Activated CD8-positive, alpha-beta T cell treated with anti-CD3 and anti-CD28 coated beads for 36 hours (primary cell): Measurements from ENCODE around the gene SCNN1B. TPM values are rescaled to one million over a fixed set of nuclear protein-coding genes. Genes with fewer than 3 reads are reported as not detected.

Source experiments
- ATAC-seq: fragments of 200-7000 bp; cut with Tn5 transposase; one replicate; pipeline ENCODE4 v1.10.0; 2021; ENCODE audit warnings: mild to moderate bottlenecking, moderate library complexity
- CTCF ChIA-PET: fragments of 350-600 bp; sonication (Branson Sonifier 250); formaldehyde crosslinking; loops from one replicate; lab custom pipeline; 2021; ENCODE audit warnings: antibody characterized with exemption; lab: Charles Lee
- POLR2A ChIA-PET: fragments of 350-600 bp; sonication (Branson Sonifier 250); formaldehyde crosslinking; loops from one replicate; lab custom pipeline; 2021; ENCODE audit warnings: antibody characterized with exemption; lab: Charles Lee
- DNase-seq: peaks from one replicate; pipeline ENCODE4 v3.0.0-alpha.2; 2020
- H3K27ac Mint-ChIP-seq: one replicate; pipeline ENCODE4 v1.8.0; 2021; ENCODE audit warnings: mild to moderate bottlenecking, mixed read lengths
- H3K27me3 Mint-ChIP-seq: one replicate; pipeline ENCODE4 v1.8.0; 2021; ENCODE audit warnings: mixed read lengths
- H3K36me3 Mint-ChIP-seq: one replicate; pipeline ENCODE4 v1.8.0; 2021; ENCODE audit warnings: low read depth, mixed read lengths
- H3K4me1 Mint-ChIP-seq: one replicate; pipeline ENCODE4 v1.8.0; 2021; ENCODE audit warnings: low read depth, mixed read lengths
- H3K4me3 Mint-ChIP-seq: one replicate; pipeline ENCODE4 v1.8.0; 2021; ENCODE audit warnings: mild to moderate bottlenecking, moderate library complexity, mixed read lengths
- H3K9me3 Mint-ChIP-seq: one replicate; pipeline ENCODE4 v1.8.0; 2021; ENCODE audit warnings: mixed read lengths
- intact Hi-C: fragments of 100-400 bp; cut with micrococcal nuclease; formaldehyde crosslinking; loops from one replicate; pipeline ENCODE4 v1.10.0; 2022
- total RNA-seq, 2 experiments: library from RNA; stranded (reverse); gene quantifications; one replicate each; pipeline ENCODE4 v1.2.3, GENCODE V29; 2021
- TF ChIP-seq, protein P1 (sequence below): fragments of 200-600 bp; IDR thresholded peaks from one replicate; pipeline ENCODE4 v1.8.0; 2022; ENCODE audit warnings: antibody characterized with exemption, mild to moderate bottlenecking

SCNN1B gene
- total RNA-seq, 2 experiments from 2014 or later = not detected

DNA sequence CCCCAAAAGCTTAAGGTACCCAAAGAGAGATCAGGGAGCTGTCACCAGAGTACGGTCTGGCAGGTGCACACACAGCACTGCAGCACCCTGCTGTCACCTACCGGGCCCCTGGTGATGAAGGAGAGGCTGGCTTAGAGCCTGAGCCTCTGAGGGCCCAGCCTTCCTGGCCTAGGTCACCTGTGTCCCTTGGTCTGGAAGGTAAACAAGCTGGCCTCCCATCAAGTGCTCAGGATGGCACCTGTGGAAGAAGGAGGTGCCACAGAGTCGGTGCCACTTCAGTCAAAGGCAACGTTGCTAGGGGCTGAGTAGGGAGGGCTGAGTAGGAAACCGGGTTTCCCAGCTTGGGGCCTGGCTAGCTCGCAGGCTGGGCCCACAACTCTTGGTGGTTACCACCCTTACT, 80.2 kb downstream of the SCNN1B start:
- intact Hi-C loops = loop anchor here (10.0 kb wide), 1 partner anchor 57 kb away; no protein-coding TSS in a partner anchor
- DNase-seq (no peak), ATAC-seq (no peak)
- Mint-ChIP-seq H3K36me3 (no peaks in the 10 kb centered on the region), H3K27me3 (peaks cover 3% of the 10 kb centered on the region), H3K4me1 (no peaks in the 10 kb centered on the region), H3K4me3 (no peak overlapping the region), H3K27ac (no peak overlapping the region), H3K9me3 (no peaks in the 10 kb centered on the region)
- TF ChIP-seq, protein P1, sequence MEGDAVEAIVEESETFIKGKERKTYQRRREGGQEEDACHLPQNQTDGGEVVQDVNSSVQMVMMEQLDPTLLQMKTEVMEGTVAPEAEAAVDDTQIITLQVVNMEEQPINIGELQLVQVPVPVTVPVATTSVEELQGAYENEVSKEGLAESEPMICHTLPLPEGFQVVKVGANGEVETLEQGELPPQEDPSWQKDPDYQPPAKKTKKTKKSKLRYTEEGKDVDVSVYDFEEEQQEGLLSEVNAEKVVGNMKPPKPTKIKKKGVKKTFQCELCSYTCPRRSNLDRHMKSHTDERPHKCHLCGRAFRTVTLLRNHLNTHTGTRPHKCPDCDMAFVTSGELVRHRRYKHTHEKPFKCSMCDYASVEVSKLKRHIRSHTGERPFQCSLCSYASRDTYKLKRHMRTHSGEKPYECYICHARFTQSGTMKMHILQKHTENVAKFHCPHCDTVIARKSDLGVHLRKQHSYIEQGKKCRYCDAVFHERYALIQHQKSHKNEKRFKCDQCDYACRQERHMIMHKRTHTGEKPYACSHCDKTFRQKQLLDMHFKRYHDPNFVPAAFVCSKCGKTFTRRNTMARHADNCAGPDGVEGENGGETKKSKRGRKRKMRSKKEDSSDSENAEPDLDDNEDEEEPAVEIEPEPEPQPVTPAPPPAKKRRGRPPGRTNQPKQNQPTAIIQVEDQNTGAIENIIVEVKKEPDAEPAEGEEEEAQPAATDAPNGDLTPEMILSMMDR = no peak
- CTCF ChIA-PET = interaction anchor here (1.6 kb wide), 1 partner anchor 52 kb away, joined by 4 read pairs; no protein-coding TSS in a partner anchor
- POLR2A ChIA-PET = interaction anchor here (1.3 kb wide), 1 partner anchor 19 kb away, joined by 4 read pairs; no protein-coding TSS in a partner anchor

DNA sequence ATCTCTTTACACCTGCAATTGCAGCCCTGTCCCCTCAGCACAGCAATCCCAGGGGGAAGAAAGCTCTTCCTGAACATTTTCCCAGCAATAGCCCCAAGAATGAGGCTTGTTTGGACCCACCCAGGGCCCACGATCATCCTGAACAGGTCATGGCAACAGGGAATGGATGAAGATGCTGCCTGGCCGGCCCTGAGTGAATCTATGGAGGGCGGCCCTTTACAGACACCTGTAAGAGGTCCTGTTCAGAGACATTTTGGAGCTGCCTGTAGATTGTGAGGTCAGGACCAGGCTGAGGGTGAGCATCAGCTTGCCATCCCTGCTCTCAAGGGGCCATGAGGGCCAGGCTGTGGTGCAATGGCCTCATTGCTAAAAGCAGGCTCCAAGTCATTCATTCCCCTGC, 81.8 kb downstream of the SCNN1B start:
- intact Hi-C loops = loop anchor here (10.0 kb wide), 1 partner anchor 59 kb away; no protein-coding TSS in a partner anchor
- no peaks in the 10 kb centered on the region for H3K4me1 Mint-ChIP-seq
- no peak for DNase-seq
- H3K27ac Mint-ChIP-seq = no peak overlapping the region
- TF ChIP-seq, protein P1 = no peak
- ChIA-PET POLR2A (interaction anchor here (0.6 kb wide), 1 partner anchor 356 kb away, joined by 5 read pairs; no protein-coding TSS in a partner anchor), CTCF (no interaction called here)
- H3K9me3 Mint-ChIP-seq = no peaks in the 10 kb centered on the region
- H3K27me3 Mint-ChIP-seq = peaks cover 3% of the 10 kb centered on the region
- no peak for ATAC-seq
- peaks cover 3% of the 10 kb centered on the region for H3K36me3 Mint-ChIP-seq
- no peak overlapping the region for H3K4me3 Mint-ChIP-seq

DNA sequence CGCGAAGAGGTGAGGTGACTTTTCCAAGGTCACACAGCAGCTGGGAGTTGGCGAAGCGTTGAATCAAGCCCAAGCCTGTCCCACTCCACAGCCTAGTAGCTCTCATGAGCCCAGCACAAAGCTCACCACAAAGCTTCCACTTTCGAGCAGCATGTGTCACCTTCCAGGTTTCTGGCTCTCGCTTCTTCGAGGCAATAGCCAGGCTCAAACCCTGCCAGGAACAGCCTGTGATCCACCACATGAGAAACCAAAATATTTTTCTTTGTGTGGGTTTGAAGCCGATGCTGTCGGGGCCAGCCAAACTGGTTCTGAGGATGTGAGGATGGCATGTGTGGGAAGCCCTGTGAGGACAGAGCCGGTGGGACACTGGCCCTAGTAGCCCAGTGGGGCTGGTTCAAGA, 82.8 kb downstream of the SCNN1B start:
- no peak for DNase-seq
- Mint-ChIP-seq H3K36me3 (peaks cover 4% of the 10 kb centered on the region), H3K9me3 (no peaks in the 10 kb centered on the region), H3K27me3 (no peaks in the 10 kb centered on the region), H3K27ac (no peak overlapping the region), H3K4me3 (no peak overlapping the region), H3K4me1 (no peaks in the 10 kb centered on the region)
- ATAC-seq = no peak
- intact Hi-C loops = loop anchor here (10.0 kb wide), 1 partner anchor 60 kb away; no protein-coding TSS in a partner anchor
- CTCF ChIA-PET = no interaction called here
- POLR2A ChIA-PET = no interaction called here
- TF ChIP-seq, protein P1 = no peak

DNA sequence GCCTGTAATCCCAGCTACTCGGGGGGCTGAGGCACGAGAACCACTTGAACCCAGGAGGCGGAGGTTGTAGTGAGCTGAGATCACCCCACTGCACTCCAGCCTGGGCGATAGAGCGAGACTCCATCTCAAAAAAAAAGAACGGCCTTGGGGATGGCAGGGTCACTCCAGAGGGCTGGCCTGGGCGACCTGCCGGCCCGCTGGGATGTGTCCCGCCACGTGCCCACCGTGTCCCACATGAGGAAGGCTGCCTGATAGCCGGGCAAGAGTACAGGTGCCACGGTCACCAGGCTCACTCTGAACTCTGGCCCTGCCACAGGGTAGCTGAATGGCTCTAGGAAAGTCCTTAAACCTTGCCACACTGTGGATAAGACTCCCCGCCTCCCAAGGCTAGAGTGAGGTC, 83.3 kb downstream of the SCNN1B start:
- ATAC-seq (no peak), DNase-seq (no peak)
- H3K27ac Mint-ChIP-seq = no peak overlapping the region
- no peaks in the 10 kb centered on the region for H3K4me1 Mint-ChIP-seq
- H3K4me3 Mint-ChIP-seq = no peak overlapping the region
- peaks cover 4% of the 10 kb centered on the region for H3K36me3 Mint-ChIP-seq
- ChIA-PET POLR2A (no interaction called here), CTCF (no interaction called here)
- H3K27me3 Mint-ChIP-seq = no peaks in the 10 kb centered on the region
- H3K9me3 Mint-ChIP-seq = no peaks in the 10 kb centered on the region
- TF ChIP-seq, protein P1 = no peak
- intact Hi-C loops = loop anchor here (10.0 kb wide), 1 partner anchor 61 kb away; no protein-coding TSS in a partner anchor

DNA sequence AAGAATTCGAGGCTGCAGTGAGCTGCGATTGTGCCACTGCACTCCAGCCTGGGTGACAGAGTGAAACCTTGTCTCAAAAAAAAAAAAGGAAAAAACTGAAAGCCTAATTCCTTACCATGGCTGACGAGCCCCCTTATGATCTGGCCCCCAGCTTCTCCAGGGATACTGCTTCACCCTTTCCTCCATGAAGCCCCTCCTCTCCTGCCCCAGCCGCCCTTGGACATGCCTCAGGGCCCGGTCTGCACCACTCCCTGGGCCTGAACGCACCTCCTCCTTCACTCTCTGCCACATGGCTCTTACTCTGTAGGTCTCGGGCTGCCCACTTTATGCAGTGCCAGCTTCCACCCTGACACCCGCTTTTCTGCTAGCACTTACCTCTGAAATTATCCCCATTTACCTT, 85.6 kb downstream of the SCNN1B start:
- DNase-seq (no peak), ATAC-seq (no peak)
- H3K4me1 Mint-ChIP-seq = no peaks in the 10 kb centered on the region
- no peak overlapping the region for H3K4me3 Mint-ChIP-seq
- ChIA-PET CTCF (no interaction called here), POLR2A (no interaction called here)
- no peaks in the 10 kb centered on the region for H3K9me3 Mint-ChIP-seq
- peaks cover 8% of the 10 kb centered on the region for H3K36me3 Mint-ChIP-seq
- TF ChIP-seq, protein P1 = no peak
- no peak overlapping the region for H3K27ac Mint-ChIP-seq
- intact Hi-C loops = loop anchor here (10.0 kb wide), 1 partner anchor 63 kb away; no protein-coding TSS in a partner anchor
- no peaks in the 10 kb centered on the region for H3K27me3 Mint-ChIP-seq
